ENCODE data around the gene RBP7. TPM values are rescaled to one million over a fixed set of nuclear protein-coding genes. Genes with fewer than 3 reads are reported as not detected.

The RBP7 gene
- total and polyA plus RNA-seq, 10 of the 15 experiments (the other 5 are each of a cell fraction or from before 2014, with no cell fraction given), result 0.20 TPM; not detected in 9

DNA sequence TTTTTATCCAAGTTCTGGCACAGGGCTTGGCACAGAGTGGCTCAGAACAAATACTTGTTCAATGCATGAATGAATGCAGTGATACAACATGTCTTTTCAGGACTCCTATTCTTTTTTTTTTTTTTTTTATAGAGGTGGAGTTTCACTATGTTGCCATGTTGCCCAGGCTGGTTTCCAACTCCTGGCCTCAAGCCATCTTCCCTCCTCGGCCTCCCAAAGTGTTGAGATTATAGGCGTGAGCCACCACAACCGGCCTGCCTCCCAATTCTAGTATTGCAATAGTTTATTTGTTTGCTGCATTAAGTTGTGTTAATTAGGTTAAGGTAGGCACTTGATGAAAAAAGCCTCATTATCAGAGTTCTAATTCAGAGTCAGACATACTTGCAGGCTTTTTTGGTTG, 53.6 kb downstream of the RBP7 start:
- in situ Hi-C loops (cut with MboI) (no loop called here), intact Hi-C loops (cut with micrococcal nuclease; ENCODE audit: unreplicated experiment) (no loop called here)
- no peak overlapping the region for H3K4me2 ChIP-seq (ENCODE audit: control insufficient read depth, insufficient read depth)
- FAIRE-seq (no peak), DNase-seq (ENCODE audit: low read depth, low spot score) (no peak), ATAC-seq (no peak)
- H3K79me2 ChIP-seq (ENCODE audit: control insufficient read depth, insufficient read depth, low read length), result peaks cover 14% of the 10 kb centered on the region
- no peaks in the 10 kb centered on the region; the same call in 1 of the 2 replicates for H3K4me1 ChIP-seq (ENCODE audit: control insufficient read depth, insufficient read depth, low read length)
- RAD21 ChIA-PET (ENCODE audit: unreplicated experiment), result no interaction called here
- CTCF ChIA-PET, result no interaction called here
- H3K4me3 ChIP-seq, result no peak overlapping the region
- peaks cover 0 to 13% of the 10 kb centered on the region in 2 experiments; a peak in 3 of 4 replicates for H3K36me3 ChIP-seq (ENCODE audit: control insufficient read depth in 2 of 2, insufficient read depth in 2 of 2, low read length in 1 of 2)
- H2AFZ ChIP-seq (ENCODE audit: control insufficient read depth, low read depth, low read length), result no peak overlapping the region
- SMC1A ChIA-PET (ENCODE audit: uncharacterized antibody, unreplicated experiment), result interaction anchor here (0.8 kb wide), 1 partner anchor 119 kb away, joined by 3 read pairs; no protein-coding TSS in a partner anchor
- WGBS (ENCODE audit: insufficient coverage, insufficient replicate concordance, low lambda C conversion rate, missing lambda C conversion rate), result 93% methylated on average over 3 of the region's 3 CpGs
- POLR2A ChIA-PET, result no interaction called here
- H3K9me3 ChIP-seq (replicated peaks; ENCODE audit: control insufficient read depth, insufficient read depth, low read length), result no peaks in the 10 kb centered on the region
- no peak for TF ChIP-seq HDAC2 (IDR thresholded peaks at IDR 0.05)
- TF ChIP-seq, protein P1, sequence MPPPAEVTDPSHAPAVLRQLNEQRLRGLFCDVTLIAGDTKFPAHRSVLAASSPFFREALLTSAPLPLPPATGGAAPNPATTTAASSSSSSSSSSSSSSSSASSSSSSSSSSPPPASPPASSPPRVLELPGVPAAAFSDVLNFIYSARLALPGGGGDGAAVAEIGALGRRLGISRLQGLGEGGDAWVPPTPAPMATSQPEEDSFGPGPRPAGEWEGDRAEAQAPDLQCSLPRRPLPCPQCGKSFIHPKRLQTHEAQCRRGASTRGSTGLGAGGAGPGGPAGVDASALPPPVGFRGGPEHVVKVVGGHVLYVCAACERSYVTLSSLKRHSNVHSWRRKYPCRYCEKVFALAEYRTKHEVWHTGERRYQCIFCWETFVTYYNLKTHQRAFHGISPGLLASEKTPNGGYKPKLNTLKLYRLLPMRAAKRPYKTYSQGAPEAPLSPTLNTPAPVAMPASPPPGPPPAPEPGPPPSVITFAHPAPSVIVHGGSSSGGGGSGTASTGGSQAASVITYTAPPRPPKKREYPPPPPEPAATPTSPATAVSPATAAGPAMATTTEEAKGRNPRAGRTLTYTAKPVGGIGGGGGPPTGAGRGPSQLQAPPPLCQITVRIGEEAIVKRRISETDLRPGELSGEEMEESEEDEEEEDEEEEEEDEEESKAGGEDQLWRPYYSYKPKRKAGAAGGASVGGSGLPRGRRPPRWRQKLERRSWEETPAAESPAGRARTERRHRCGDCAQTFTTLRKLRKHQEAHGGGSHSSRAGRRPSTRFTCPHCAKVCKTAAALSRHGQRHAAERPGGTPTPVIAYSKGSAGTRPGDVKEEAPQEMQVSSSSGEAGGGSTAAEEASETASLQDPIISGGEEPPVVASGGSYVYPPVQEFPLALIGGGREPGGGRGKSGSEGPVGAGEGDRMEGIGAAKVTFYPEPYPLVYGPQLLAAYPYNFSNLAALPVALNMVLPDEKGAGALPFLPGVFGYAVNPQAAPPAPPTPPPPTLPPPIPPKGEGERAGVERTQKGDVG (CRISPR knock-in tag; IDR thresholded peaks at IDR 0.05), result no peak
- TF ChIP-seq, protein P2, sequence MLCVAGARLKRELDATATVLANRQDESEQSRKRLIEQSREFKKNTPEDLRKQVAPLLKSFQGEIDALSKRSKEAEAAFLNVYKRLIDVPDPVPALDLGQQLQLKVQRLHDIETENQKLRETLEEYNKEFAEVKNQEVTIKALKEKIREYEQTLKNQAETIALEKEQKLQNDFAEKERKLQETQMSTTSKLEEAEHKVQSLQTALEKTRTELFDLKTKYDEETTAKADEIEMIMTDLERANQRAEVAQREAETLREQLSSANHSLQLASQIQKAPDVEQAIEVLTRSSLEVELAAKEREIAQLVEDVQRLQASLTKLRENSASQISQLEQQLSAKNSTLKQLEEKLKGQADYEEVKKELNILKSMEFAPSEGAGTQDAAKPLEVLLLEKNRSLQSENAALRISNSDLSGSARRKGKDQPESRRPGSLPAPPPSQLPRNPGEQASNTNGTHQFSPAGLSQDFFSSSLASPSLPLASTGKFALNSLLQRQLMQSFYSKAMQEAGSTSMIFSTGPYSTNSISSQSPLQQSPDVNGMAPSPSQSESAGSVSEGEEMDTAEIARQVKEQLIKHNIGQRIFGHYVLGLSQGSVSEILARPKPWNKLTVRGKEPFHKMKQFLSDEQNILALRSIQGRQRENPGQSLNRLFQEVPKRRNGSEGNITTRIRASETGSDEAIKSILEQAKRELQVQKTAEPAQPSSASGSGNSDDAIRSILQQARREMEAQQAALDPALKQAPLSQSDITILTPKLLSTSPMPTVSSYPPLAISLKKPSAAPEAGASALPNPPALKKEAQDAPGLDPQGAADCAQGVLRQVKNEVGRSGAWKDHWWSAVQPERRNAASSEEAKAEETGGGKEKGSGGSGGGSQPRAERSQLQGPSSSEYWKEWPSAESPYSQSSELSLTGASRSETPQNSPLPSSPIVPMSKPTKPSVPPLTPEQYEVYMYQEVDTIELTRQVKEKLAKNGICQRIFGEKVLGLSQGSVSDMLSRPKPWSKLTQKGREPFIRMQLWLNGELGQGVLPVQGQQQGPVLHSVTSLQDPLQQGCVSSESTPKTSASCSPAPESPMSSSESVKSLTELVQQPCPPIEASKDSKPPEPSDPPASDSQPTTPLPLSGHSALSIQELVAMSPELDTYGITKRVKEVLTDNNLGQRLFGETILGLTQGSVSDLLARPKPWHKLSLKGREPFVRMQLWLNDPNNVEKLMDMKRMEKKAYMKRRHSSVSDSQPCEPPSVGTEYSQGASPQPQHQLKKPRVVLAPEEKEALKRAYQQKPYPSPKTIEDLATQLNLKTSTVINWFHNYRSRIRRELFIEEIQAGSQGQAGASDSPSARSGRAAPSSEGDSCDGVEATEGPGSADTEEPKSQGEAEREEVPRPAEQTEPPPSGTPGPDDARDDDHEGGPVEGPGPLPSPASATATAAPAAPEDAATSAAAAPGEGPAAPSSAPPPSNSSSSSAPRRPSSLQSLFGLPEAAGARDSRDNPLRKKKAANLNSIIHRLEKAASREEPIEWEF (IDR thresholded peaks at IDR 0.05; ENCODE audit: insufficient replicate concordance, low read depth, low read length), result no peak
- H3K27me3 ChIP-seq (replicated peaks in 1 of 2; ENCODE audit: control insufficient read depth in 2 of 2, insufficient read depth in 2 of 2, low read length in 1 of 2), result no peaks in the 10 kb centered on the region
- H3K27ac ChIP-seq (ENCODE audit: control insufficient read depth, insufficient read depth), result no peak overlapping the region
- no TSS peak for BruUV-seq (replicated peaks)
- H4K20me1 ChIP-seq (ENCODE audit: control insufficient read depth, insufficient read depth), result no peaks in the 10 kb centered on the region
- H3K9ac ChIP-seq (ENCODE audit: control insufficient read depth, insufficient read depth, low read length), result no peak overlapping the region
